Measurements from ENCODE around the gene PKNOX2.
A peak's percentile ranks its signal among the peaks of the same experiment; 100 is the strongest.

PKNOX2 gene

DNA sequence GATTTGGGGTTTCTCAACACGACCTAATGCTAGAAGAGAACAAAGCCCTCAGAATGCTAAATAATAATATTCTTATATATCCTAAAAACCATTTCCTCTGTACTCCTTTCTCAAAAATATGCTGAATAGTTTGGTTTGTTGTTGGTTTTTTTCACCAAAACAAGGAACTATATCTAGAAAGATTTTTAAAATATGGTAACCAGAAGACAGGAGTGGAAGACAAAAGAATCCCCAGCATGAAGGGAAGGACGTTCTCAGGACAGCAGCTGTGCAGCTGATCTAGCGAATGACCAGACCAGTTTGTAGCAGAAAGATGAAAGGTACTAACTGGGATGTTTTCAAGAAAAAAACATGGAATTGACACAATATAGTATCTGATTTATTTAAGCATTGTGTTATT, 312.2 kb downstream of the PKNOX2 start:
- no peaks in the 10 kb centered on the region for H3K9me3 ChIP-seq (ENCODE audit: control insufficient read depth, low read depth, low read length)
- no peaks in the 10 kb centered on the region for H3K27me3 ChIP-seq (ENCODE audit: control insufficient read depth, insufficient read depth, low read length)
- H3K27ac ChIP-seq (ENCODE audit: low read length), result no peak overlapping the region
- H3K9ac ChIP-seq (ENCODE audit: low read length), result no peak overlapping the region
- H3K36me3 ChIP-seq (ENCODE audit: control insufficient read depth, low read depth, low read length), result peaks cover 9% of the 10 kb centered on the region
- no peak overlapping the region for H3K4me3 ChIP-seq (ENCODE audit: low read length)
- peaks cover 14% of the 10 kb centered on the region for H3K4me1 ChIP-seq (ENCODE audit: control insufficient read depth, low read depth, low read length)

DNA sequence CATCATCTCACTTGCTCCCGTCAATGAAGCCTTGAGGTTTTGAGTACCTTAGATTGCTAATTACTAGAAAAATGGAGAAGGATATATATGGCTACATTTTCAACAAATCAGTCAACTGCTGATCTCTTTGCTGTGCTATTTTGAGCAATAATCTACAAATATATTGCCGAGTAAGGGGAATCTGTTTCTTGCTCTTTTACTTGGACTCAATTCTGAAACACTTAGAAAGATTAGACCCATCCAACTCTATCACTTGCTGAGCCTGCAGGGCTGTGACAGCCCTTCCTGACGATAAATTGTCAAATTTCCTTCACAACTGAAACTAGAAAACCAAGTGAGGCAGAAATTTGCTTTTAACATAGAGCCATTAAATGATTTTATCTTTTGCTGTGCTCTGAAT, 314.6 kb downstream of the PKNOX2 start:
- no peaks in the 10 kb centered on the region for H3K9me3 ChIP-seq (ENCODE audit: control insufficient read depth, low read depth, low read length)
- H3K4me1 ChIP-seq (ENCODE audit: control insufficient read depth, low read depth, low read length), result peaks cover 18% of the 10 kb centered on the region
- no peak overlapping the region for H3K4me3 ChIP-seq (ENCODE audit: low read length)
- H3K9ac ChIP-seq (ENCODE audit: low read length), result no peak overlapping the region
- H3K27me3 ChIP-seq (ENCODE audit: control insufficient read depth, insufficient read depth, low read length), result no peaks in the 10 kb centered on the region
- no peak overlapping the region for H3K27ac ChIP-seq (ENCODE audit: low read length)
- H3K36me3 ChIP-seq (ENCODE audit: control insufficient read depth, low read depth, low read length), result peaks cover 9% of the 10 kb centered on the region

DNA sequence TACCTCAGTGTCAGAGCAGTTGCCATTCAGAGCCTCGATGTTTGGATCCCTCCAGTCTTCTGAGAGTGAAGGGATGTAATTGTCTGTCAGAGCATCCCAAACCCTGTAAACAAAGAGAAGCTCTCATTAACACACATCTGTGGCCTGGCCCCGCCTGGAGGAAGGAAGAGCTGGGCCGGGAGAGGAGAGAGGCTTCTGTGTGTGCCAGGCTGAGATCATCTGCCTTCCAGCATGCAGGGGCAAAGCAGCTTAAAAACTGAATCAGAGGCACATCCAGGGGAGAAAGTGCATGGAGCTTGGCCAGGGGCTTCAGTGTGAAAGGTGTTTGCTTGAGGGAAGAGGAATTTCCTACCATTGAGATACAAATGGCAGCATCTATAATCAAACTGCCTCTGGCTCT, 317.0 kb downstream of the PKNOX2 start:
- Histone ChIP-seq H3K4me1 (ENCODE audit: control insufficient read depth, low read depth, low read length) (peaks cover 18% of the 10 kb centered on the region), H3K4me3 (ENCODE audit: low read length) (no peak overlapping the region), H3K9ac (ENCODE audit: low read length) (no peak overlapping the region), H3K27ac (ENCODE audit: low read length) (peak overlapping the region; percentile 15), H3K27me3 (ENCODE audit: control insufficient read depth, insufficient read depth, low read length) (no peaks in the 10 kb centered on the region), H3K9me3 (ENCODE audit: control insufficient read depth, low read depth, low read length) (no peaks in the 10 kb centered on the region), H3K36me3 (ENCODE audit: control insufficient read depth, low read depth, low read length) (peaks cover 20% of the 10 kb centered on the region)

Measured in iPS-18a (cell line).